PFSK-1 (cell line): ENCODE data around the gene FAM234A.

Source experiments
- FOXP2 ChIP-seq: optimal IDR thresholded peaks from 2 replicates; pipeline ENCODE3; 2011; ENCODE audit warnings: borderline replicate concordance, control low read depth, inconsistent platforms; ENCODE audit not compliant: insufficient read depth; ENCODE audit errors: extremely low read length, extremely low read depth
- POLR2AphosphoS5 ChIP-seq: IDR thresholded peaks from 2 replicates; pipeline ENCODE4 v1.6.1; 2012; ENCODE audit warnings: low read depth, mild to moderate bottlenecking, control low read depth, low read length, moderate library complexity
- SIN3A ChIP-seq: IDR thresholded peaks from 2 replicates; pipeline ENCODE4 v1.6.1; 2012; ENCODE audit warnings: mild to moderate bottlenecking, low read length, moderate library complexity, borderline replicate concordance; ENCODE audit not compliant: insufficient read depth
- TAF1 ChIP-seq: IDR thresholded peaks from 2 replicates; pipeline ENCODE4 v1.6.1; 2012; ENCODE audit warnings: low read length, control low read depth, borderline replicate concordance; ENCODE audit not compliant: insufficient read depth
- TF ChIP-seq, protein P1 (sequence below), 2 experiments: IDR thresholded peaks; 2 replicates each; pipeline versions ENCODE4 v1.6.1 to v1.8.0; 2011 to 2012; ENCODE audit warnings: low read depth in 2 of 2, low read length in 2 of 2, control low read depth in 1 of 2, inconsistent platforms in 1 of 2, mild to moderate bottlenecking in 1 of 2, moderate library complexity in 1 of 2; ENCODE audit not compliant: insufficient read depth in 1 of 2

FAM234A gene

GRCh38 chr16:239948-240277 is 5.3 kb downstream of the FAM234A start:
- TF ChIP-seq FOXP2: no peak
- no peak for TF ChIP-seq SIN3A
- TF ChIP-seq TAF1: no peak
- TF ChIP-seq, protein P1, sequence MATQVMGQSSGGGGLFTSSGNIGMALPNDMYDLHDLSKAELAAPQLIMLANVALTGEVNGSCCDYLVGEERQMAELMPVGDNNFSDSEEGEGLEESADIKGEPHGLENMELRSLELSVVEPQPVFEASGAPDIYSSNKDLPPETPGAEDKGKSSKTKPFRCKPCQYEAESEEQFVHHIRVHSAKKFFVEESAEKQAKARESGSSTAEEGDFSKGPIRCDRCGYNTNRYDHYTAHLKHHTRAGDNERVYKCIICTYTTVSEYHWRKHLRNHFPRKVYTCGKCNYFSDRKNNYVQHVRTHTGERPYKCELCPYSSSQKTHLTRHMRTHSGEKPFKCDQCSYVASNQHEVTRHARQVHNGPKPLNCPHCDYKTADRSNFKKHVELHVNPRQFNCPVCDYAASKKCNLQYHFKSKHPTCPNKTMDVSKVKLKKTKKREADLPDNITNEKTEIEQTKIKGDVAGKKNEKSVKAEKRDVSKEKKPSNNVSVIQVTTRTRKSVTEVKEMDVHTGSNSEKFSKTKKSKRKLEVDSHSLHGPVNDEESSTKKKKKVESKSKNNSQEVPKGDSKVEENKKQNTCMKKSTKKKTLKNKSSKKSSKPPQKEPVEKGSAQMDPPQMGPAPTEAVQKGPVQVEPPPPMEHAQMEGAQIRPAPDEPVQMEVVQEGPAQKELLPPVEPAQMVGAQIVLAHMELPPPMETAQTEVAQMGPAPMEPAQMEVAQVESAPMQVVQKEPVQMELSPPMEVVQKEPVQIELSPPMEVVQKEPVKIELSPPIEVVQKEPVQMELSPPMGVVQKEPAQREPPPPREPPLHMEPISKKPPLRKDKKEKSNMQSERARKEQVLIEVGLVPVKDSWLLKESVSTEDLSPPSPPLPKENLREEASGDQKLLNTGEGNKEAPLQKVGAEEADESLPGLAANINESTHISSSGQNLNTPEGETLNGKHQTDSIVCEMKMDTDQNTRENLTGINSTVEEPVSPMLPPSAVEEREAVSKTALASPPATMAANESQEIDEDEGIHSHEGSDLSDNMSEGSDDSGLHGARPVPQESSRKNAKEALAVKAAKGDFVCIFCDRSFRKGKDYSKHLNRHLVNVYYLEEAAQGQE (IDR thresholded peaks at IDR 0.05; ENCODE audit: insufficient read depth in 1 of 2, low read depth in 2 of 2, low read length in 2 of 2): no peak
- TF ChIP-seq POLR2AphosphoS5: no peak

GRCh38 chr16:240559-240958 is 5.9 kb downstream of the FAM234A start:
- TF ChIP-seq FOXP2 (no peak), POLR2AphosphoS5 (no peak), SIN3A (no peak)

DNA sequence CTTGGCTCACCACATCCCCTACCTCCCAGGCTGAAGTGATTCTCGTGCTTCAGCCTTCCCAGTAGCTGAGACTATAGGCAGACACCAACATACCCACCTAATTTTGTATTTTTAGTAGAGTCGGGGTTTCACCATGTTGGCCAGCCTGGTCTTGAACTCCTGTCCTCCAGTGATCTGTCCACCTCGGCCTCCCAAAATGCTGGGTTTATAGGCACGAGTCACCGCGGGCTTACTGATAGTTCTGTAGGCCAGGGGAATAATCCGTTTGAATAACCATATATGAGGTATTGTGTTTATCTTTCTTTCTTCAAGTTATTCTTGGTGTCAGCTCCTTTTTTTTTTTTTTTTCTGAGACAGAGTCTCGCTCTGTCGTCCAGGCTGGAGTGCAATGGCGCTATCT is 7.7 kb downstream of the FAM234A start:
- no peak for TF ChIP-seq POLR2AphosphoS5
- TF ChIP-seq TAF1: no peak
- TF ChIP-seq SIN3A: no peak
- TF ChIP-seq, protein P1 (IDR thresholded peaks at IDR 0.05; ENCODE audit: insufficient read depth in 1 of 2, low read depth in 2 of 2, low read length in 2 of 2): no peak
- TF ChIP-seq FOXP2: no peak

DNA sequence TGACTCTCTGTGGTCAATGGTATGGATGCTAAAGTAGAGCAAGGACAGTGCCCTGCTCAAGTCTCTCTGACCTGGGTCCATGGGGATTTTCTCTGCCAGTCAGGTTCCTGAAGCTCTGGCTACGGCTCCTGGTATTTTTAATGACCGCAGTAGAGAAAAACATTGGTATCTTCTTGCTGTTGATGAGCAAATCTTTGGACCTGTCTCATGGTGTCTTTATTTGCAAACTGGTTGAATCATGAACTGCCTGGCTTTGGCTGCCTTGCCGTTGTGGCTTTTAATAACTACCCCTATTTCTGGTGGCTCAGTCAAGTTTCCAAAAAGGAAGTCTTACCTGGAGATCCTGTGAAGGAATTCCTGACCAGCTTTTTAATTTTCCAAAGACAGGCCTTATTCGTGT is 8.7 kb downstream of the FAM234A start:
- TF ChIP-seq, protein P1 (IDR thresholded peaks at IDR 0.05; ENCODE audit: insufficient read depth in 1 of 2, low read depth in 2 of 2, low read length in 2 of 2): no peak
- no peak for TF ChIP-seq SIN3A
- no peak for TF ChIP-seq POLR2AphosphoS5
- no peak for TF ChIP-seq TAF1
- no peak for TF ChIP-seq FOXP2

- TF ChIP-seq POLR2AphosphoS5 (no peak), SIN3A (no peak), FOXP2 (no peak)
- TF ChIP-seq, protein P1 (IDR thresholded peaks at IDR 0.05; ENCODE audit: insufficient read depth in 1 of 2, low read depth in 2 of 2, low read length in 2 of 2): no peak
Measured at GRCh38 chr16:245105-245504, 10.5 kb downstream of the FAM234A start.
